ENCODE results near the gene MAPK7.

Gene MAPK7

DNA sequence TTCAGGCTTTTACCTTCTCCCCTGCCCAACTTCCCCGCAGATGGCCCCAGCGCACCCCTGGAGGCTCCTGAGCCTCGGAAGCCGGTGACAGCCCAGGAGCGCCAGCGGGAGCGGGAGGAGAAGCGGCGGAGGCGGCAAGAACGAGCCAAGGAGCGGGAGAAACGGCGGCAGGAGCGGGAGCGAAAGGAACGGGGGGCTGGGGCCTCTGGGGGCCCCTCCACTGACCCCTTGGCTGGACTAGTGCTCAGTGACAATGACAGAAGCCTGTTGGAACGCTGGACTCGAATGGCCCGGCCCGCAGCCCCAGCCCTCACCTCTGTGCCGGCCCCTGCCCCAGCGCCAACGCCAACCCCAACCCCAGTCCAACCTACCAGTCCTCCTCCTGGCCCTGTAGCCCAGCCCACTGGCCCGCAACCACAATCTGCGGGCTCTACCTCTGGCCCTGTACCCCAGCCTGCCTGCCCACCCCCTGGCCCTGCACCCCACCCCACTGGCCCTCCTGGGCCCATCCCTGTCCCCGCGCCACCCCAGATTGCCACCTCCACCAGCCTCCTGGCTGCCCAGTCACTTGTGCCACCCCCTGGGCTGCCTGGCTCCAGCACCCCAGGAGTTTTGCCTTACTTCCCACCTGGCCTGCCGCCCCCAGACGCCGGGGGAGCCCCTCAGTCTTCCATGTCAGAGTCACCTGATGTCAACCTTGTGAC, 3.6 kb downstream of the MAPK7 start:
- DNase-seq = no peak

DNA sequence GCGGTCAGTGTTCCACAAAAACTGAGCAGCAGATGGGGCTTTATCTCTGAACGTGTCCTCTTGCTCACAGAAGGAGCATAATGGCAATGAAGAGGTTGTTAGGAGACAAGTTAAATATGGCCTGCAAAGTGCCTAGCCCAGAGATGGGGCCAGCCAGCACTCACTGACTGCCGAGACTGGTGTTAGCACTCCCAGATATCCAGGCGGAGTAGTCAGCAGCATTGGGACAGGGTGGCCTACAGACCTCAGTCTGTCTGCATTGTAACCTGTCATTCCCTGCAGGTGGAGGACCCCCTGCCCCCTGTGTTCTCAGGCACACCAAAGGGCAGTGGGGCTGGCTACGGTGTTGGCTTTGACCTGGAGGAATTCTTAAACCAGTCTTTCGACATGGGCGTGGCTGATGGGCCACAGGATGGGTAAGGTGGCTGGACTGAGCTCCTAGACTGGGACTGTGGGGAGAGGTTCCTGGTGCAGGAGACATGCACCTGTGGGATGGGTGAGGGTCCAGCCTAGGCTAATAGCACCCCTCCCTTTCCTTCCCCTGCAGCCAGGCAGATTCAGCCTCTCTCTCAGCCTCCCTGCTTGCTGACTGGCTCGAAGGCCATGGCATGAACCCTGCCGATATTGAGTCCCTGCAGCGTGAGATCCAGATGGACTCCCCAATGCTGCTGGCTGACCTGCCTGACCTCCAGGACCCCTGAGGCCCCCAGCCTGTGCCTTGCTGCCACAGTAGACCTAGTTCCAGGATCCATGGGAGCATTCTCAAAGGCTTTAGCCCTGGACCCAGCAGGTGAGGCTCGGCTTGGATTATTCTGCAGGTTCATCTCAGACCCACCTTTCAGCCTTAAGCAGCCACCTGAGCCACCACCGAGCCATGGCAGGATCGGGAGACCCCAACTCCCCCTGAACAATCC, 4.5 kb downstream of the MAPK7 start:
- DNase-seq = no peak

DNA sequence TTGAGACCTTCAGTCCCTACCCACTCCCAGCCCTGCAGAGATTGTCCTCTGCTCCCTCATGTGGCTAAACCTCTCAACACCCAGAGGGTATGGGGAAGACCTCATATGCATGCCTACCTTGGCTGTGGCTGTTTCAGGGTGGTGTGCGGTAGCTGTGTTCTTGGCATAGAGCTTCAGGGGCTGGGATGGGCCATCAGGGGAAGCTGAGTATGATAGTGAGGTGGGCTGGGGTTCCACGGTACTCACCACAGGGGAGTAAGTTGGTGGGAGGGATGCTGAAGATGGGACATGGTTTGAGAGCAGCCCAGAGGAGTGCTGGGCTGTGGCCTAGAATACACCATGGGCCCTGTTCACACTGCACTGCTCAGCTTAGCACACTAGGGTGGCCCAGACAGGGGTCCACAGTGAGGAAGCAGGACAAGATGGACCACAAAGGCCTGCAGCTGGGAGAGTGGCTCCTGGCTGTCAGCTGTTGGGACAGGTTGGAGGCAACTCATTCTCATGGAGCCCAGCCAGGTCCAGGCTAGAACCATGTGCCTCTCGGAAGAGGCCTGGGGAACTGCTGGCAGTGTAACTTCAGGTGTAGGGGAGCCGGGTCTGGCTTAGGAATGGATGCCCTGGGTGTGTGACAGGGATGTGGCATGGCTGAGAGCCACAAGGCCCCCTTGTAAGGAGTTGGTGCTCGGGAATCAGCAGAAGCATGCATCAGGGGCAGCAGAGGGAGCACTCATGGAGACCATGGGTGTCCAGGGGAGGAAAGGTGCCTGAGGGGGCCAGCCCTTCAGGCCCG, 5.6 kb downstream of the MAPK7 start:
- no peak for DNase-seq

DNA sequence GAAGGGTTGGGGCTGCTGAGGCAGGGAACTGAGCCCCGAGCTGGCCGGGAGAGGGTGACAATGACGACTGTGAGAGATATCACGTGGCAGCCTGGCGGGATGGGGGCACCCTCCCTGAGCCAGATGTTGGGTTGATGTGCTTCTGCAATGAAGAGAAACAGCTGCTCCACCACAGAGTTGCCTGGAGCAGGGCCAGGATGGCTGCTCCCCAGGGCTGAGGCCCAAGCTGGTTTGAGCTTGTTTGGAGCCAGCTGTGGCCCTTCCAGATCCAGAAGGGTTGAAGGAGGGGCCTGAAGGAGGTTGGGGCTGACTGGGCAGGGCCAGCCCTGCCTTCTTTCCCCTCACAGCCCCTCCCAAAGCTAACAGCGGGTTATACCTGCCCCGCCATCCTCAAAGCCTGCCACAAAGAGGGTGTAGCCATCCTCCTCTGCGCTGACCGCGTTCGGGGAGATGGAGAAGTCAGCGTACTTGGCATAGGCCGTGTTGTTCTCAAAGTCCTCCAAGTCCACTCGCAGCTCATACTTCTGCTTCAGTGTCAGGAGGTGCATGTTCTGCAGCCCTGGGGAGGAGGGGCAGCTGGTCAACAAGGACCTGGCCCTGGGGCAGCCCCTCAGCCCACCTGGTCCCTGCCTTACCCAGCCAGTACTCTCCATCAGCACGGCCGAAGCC, 6.6 kb downstream of the MAPK7 start:
- DNase-seq = no peak

DNA sequence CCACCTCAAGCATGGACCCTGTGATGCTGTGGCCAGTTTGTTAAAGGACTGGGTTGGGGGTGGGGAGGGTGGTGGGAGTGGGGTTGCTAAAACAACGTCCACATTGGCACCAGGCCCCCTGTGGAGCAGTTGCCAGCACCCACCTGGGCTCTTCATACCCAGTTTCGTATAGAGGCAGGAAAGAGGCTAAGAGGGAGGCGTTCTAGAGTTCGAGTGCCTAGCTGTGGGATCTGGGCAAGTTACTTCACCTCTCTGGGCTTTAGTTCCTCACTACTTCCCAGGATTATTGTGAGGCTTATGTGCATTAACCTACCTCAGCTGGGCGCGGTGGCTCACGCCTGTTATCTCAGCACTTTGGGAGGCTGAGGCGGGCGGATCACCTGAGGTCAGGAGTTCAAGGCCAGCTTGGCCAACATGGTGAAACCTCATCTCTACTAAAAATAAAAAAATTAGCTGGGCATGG, 7.3 kb downstream of the MAPK7 start:
- DNase-seq = no peak

DNA sequence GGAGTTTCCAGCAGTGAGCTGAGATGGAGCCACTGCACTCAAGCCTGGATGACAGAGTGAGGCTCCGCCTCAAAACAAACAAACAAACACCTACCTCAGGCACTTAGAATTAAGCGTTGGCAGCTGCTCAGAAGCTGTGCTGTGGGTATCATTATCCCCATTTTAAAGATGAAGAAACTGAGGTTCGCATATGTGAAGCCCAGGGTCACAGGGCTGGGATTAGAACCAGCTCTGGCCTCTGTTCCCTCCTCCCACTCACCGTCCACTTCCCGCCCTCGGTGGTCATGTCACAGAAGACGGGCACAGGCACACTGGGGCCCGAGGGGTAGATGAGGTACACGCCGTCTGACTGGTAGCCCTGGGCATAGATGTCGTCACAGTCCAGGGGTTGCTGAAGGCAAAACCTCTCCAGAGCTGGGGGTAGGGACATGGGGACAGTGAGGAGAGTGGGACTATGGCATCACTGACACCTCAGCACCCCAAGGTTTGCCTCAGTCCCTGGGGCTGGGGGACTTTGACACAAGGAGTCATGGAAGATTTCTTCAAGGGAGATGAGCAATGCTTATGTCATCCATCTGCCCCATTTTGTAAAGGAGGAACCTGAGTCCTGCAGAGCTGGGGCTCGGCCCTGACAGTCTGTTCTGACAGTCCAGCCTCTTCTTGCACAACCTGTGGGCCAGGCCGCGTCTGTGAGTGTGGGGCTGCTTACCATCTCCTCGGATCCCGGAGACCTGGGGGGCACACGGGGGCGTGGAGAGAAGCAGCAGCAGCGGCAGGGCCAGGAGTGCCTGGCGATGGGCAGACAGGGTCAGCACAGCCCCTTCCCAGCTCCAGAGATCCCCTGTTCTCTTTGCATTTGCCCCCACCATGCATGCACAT, 8.0 kb downstream of the MAPK7 start:
- no peak for DNase-seq

DNA sequence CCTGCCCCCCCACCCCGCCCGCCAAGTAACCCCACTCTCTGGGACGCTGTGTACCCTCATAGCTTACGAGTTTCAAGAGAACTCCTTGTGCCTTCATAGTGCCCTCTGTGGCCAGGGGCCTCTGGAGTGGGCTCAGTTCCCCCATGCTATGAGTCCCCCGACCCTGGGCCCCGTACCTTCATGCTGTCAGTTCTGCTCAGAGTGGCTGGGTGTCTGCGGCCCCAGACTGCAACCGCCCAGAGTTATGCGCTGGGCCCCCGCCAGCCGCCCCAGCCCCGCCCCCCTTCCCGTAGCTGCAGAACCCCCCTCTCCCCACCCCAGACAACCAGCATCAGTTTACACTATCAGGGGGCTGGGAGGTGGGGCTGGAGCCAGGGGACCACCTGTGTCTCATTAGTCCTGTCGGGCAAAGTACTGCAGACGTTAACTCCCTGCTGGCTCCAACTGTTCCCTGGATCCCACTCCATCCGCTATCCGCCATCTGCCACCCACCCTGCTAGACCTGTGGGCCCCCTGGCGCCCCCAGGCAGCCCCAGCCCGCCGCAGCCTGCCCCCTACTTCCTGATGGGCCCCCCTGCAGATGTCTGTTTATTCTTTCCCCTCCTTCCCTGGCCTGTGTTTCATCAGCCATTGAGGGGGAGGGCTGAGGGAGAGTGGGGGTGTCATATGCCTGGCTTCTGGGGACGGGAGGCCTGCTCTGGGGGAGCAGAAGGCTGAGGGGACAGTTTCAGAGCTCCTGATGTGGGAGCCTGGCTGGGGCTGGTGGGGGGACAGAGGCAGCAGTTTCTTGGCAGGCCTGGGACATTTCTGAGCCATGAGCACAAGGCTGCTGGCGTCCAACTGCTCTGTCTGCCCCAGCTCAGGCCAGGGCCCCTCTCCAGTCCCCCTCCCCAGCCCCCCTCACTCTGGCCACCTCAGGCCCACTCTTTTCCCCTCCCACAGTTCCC, 8.9 kb downstream of the MAPK7 start, which contains the start of gene MFAP4:
MFAP4 (minus strand) TSS at position 217 of the 947 bp plus-strand sequence; CDS start at position 182, 35 bp downstream.
- no peak for DNase-seq

DNA sequence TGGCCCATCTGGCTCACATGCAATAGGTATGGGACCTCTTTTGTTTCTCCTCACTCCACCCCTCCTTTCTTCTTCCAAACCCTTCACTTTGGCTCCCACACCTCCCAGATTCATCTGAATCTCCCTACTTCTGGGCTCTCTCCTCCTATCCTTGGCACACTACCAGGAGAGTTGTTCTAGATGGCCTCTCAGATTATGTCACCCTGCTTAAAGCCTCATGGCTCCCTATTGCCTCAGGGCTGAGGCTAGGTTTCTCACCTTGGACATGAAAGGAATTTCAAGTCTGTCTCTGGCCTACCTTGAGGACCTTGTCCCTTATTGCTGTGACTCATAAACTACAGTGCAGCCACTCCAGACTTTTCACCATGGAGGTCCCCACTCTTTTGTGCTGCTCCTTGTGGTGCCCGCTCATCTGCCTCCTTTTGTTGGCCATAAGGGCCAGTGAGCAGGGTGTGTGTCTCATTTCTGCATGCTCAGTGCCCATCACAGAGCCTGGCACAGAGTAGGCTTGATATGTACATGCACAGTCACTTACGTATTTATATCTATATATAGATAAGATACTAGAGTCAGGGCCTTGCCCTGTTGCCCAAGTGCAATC, 9.7 kb downstream of the MAPK7 start:
- no peak for DNase-seq

DNA sequence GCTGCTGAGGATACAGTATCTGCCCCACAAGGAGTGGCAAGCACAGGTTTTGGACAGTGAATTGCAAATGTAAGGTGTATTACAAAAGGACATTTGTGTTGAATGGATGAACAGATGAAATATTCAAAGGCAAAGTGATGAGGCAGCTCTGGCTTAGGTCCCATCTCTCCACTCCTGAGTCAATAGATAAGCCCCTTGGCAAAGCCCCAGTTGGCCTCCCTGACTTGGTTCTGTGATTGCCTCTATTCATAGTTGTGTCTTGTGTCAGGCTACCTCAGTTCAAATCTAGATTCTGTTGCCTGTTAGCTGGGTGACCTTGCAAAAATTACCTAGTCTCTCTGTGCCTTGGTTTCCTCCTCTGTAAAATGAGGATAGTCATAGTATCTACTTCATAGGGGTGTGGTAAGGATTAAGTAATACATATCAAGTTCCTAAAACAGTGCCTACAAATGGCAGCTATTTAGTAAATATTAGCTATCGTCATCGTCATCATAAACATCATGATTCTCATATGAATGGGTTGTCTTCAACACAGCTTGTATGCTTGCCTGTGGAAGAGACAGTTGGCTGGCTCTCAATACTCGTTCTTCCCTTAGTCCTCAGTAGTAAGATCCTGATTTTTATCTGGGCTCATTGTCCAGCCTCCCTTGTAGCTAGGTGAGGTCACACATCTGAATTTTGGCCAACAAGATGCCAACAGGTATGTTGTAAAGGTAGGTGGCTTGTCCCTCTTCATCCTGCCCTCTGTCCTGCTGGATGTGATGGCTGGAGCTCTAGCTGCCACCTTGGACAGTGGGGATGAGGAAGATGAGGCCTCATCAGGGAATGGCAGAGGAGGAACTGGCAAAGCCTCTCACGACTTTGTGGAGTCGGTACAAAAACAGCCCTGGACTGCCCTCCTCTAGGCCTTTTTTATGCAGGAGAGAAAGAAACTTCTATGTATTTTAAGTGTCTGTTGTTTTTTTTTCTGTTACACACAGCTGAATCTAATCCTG, 10.8 kb downstream of the MAPK7 start:
- no peak for DNase-seq

DNA sequence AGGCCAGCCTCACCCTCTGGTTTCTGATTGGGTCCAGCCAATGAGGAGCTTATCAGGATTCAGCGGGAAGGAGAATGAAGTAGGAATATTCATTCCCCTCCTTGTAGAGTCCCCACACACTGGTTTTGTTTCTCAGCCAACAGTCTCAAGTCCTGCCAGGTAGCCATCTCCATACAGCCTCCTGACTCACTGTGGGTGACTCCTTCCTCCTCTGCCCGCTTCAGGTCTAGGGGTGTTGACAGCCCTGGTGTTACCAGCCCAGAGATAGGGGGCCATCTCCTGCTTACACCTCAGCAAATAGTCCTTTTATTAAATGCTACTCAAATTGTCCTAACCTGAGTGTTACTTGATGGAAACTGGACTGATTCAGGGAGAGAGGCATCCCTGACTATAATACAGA, 12.7 kb downstream of the MAPK7 start:
- no peak for DNase-seq

DNA sequence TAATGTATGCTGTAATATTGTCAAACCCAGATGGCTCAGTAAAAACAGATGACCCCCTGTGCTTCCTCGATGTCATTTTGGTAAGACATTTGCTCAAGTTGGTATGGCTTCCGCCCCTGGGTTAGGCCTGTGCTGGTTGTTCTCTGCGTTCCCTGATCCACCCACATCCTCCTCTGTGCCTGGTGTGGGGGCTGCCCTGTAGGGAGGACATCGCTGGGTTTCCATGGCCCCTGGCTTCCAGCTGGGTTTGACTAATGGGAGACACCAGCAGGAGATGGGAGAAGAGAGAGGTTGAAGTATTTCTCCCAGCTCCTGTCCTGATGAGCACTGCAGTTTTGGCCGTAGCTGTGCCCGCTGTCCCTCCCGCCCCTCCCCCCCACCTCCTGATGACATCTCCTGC, 13.1 kb downstream of the MAPK7 start:
- DNase-seq = no peak

DNA sequence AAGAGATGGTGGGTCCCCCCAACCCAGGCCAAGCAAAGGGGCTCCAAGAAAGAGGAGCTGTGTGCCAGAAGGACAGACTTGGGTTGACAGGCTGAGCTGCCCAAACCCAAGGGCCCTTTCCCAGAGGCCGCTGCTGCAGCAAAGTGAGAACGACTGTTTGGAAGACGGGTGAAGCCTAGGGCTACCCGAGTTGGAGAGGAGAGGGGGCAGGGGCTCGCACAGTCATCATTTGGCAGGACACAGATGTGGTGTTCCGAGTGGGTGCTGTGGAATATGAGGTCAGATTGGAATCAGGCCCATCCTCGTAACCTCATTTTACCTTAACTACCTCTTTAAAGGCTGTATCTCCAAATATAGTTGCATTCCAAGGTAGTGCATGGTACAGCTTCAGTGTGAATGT, 14.0 kb downstream of the MAPK7 start:
- no peak for DNase-seq

DNA sequence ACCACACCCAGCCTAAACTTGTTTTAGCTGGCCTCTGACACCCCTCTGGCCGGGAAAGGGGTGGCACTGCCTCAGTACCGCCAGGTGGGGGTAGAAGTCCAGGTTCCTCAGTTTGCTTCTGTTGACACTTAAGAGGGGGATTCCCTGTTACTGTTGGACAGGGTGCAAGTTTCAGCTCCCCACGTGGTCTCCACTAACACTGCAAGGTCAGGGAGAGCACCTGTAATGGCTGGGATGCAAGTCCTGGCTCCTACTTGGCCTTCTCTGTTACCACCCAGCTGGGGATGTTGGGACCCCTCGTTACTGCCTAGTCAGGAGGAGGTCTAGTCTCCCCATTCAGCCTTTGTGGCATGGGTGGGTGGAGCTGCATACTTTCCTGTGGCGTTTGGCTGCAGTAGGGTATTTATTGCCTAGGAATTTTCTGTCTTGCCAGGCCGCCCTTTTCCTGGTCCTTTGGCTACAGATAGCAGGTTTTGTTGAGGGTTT, 19.3 kb downstream of the MAPK7 start:
- DNase-seq = no peak

DNA sequence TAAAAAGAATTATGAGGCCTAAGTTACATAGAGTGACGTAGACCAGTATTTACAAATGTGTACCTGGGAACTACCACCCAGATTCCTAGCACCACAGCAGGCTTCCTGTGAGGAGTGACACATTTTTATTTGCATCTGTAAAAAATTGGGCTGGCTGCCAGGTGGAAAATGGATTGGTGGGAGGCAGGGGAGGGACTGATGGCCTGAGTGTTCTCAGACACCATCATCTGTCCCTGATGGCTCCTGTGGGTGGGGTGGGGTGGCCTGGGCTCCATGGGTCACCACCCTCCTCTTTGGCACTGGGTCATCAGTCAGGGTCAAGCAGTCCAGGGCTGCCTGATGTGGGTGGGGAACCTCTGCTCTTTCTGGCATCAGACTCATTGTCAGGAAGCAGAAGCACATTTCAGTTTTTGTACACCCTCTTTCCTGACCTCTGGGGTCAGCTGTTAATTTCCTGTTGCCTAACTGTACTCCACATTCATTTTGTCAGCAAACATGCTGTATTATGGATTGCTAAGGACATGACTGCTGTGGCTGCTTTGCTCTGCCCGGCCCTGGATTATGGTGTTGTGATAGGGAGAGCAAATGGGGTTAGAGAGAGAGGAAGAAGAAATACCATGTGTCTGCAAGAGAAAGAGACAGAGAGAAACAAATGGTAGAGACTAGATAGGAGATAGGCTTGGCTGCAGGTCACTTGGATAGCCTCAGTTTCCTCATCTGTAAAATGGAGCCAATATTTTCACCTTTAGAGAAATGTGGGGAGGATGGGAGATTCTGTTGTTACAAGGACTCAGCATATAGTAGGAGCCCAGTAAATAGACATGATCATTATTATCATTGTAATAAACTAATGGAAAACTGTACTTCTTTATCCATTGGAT, 20.2 kb downstream of the MAPK7 start:
- no peak for DNase-seq

DNA sequence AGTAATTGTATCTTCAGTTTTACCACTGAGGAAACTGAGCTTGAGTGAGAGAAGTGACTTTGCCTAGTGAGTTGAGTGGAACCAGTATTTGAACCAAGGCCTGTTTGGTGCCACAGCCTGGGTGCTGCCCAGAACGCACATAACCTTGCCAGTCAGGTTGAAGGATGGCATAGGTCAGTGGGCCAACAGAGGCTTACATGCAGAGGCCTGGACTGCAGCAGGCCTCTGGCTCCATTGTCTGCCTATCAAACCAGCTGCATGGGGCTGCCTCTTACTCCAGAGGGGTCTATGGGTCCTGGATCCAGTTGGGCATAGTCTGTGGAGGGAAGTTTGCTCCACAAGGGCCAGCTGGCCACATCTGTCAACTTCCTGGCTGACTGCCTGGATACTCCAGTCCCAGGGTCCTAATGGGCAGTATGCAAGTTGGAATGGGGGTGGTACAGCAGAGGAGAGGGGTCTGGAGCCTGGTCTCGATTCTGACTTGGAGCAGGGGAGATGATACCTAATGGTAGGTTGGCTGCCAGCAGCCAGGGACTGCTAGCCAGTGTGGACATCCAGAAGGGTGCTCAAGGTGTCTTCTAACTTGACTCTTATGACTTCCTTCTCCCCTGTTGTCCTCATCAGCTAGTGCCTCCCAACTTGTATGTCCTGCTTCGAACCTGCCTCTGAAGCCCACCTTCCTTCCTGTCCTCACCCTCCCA, 21.6 kb downstream of the MAPK7 start:
- no peak for DNase-seq

DNA sequence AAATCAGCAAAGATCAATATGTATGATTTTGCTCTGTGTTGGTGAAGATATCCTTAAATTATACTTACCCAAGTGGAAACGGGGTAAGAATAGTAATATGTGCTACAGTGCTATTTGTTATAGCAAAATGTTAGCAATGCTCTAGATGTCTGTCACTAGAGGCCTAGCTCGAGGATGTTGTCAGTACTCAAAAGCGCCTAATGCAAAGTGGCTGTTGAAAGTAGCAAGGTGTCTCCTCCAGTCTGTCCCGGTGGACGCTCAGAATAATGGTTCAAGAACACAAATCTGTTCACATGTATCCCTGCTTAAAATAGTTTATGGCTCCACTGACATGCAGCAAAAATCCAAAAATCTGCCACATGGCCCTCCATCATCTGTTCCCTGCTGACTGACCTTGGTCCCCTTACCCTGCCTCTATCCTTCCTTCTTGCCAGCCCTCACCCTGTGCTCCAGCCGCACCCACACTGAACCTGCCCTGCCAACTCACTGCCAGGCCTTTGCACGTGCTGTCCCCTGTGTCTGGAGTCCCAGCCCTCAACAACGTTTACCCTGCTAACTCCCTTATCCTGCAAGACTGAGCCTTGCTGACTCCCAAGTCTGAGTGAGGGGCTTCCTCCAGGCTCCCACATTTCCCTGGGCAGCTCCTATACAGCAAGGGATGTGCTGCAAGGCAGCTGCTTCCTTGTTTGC, 23.2 kb downstream of the MAPK7 start:
- no peak for DNase-seq

Measured in activated T-cell treated with anti-CD3 and anti-CD28 coated beads, Interleukin-2, amount 50 U/mL, for 1 hour (primary cell).